Osteocyte (in vitro differentiated cells): ENCODE measurements around the gene DAPK1. TPM values are rescaled to one million over a fixed set of nuclear protein-coding genes. Genes with fewer than 3 reads are reported as not detected.

Experiments
- DNase-seq: peaks from one replicate; pipeline ENCODE4 v3.0.0; 2021; ENCODE audit warnings: mixed read lengths; ENCODE audit not compliant: unreplicated experiment; ENCODE audit errors: extremely low spot score
- H3K27ac Mint-ChIP-seq: one replicate; pipeline ENCODE4 v1.8.0; 2021; ENCODE audit warnings: mild to moderate bottlenecking, mixed read lengths; ENCODE audit not compliant: unreplicated experiment
- H3K27me3 Mint-ChIP-seq: one replicate; pipeline ENCODE4 v1.8.0; 2021; ENCODE audit warnings: mixed read lengths; ENCODE audit not compliant: unreplicated experiment
- H3K36me3 Mint-ChIP-seq: one replicate; pipeline ENCODE4 v1.8.0; 2021; ENCODE audit warnings: mixed read lengths; ENCODE audit not compliant: unreplicated experiment
- H3K4me1 Mint-ChIP-seq: one replicate; pipeline ENCODE4 v1.8.0; 2021; ENCODE audit warnings: mixed read lengths; ENCODE audit not compliant: unreplicated experiment
- H3K4me3 Mint-ChIP-seq: one replicate; pipeline ENCODE4 v1.8.0; 2021; ENCODE audit warnings: mild to moderate bottlenecking, moderate library complexity, mixed read lengths; ENCODE audit not compliant: unreplicated experiment
- H3K9me3 Mint-ChIP-seq: one replicate; pipeline ENCODE4 v1.8.0; 2021; ENCODE audit warnings: mixed read lengths; ENCODE audit not compliant: unreplicated experiment
- total RNA-seq: library from RNA; stranded (reverse); gene quantifications from 2 replicates; pipeline ENCODE4 v1.2.1, GENCODE V29; 2021
- TF ChIP-seq, protein P1 (sequence below): fragments of 200-600 bp; sonication (generic); IDR thresholded peaks from 2 replicates; pipeline ENCODE4 v1.5.0; 2021; ENCODE audit warnings: antibody characterized with exemption, mild to moderate bottlenecking, moderate library complexity

DAPK1 gene
- total RNA-seq, 1 donor from 2014 or later = 304 TPM

DNA sequence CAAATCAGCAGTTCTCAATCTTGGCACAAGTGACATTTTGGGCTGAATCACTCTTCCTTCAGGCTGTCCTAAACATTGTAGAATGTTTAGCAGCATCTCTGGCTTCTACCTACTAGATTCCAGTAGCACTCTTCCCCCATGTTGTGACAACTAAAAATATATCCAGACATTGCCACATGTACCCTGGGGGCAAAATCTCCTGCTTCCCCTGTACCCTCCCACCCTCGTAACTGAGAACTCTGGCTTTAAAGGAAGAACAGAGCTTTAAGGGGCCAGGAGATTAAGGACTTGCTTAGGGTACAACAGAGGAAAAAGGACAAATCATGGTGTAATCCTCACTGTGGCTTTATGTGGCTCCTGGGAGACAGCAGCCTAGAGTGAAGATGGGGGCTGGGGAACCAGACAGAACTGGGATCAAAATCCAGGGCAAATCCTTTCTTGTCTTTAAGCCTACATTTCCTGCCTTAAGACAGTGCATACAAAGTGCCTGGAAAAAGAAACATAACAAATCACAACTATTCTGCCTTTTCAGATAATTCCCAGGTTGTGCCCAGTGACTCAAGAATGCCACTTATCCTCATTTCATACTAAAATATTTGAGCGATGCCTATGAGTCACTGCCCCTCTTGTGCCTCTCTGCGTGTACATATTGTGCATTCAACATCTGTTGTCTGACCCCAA lies 109.3 kb downstream of the DAPK1 start:
- TF ChIP-seq, protein P1, sequence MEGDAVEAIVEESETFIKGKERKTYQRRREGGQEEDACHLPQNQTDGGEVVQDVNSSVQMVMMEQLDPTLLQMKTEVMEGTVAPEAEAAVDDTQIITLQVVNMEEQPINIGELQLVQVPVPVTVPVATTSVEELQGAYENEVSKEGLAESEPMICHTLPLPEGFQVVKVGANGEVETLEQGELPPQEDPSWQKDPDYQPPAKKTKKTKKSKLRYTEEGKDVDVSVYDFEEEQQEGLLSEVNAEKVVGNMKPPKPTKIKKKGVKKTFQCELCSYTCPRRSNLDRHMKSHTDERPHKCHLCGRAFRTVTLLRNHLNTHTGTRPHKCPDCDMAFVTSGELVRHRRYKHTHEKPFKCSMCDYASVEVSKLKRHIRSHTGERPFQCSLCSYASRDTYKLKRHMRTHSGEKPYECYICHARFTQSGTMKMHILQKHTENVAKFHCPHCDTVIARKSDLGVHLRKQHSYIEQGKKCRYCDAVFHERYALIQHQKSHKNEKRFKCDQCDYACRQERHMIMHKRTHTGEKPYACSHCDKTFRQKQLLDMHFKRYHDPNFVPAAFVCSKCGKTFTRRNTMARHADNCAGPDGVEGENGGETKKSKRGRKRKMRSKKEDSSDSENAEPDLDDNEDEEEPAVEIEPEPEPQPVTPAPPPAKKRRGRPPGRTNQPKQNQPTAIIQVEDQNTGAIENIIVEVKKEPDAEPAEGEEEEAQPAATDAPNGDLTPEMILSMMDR = no peak
- H3K27me3 Mint-ChIP-seq = no peaks in the 10 kb centered on the region
- H3K9me3 Mint-ChIP-seq = no peaks in the 10 kb centered on the region
- H3K4me1 Mint-ChIP-seq = peaks cover 95% of the 10 kb centered on the region
- H3K36me3 Mint-ChIP-seq = peaks cover 55% of the 10 kb centered on the region
- H3K4me3 Mint-ChIP-seq = peak overlapping the region; percentile 59
- peak overlapping the region; percentile 97 for H3K27ac Mint-ChIP-seq
- DNase-seq = no peak

DNA sequence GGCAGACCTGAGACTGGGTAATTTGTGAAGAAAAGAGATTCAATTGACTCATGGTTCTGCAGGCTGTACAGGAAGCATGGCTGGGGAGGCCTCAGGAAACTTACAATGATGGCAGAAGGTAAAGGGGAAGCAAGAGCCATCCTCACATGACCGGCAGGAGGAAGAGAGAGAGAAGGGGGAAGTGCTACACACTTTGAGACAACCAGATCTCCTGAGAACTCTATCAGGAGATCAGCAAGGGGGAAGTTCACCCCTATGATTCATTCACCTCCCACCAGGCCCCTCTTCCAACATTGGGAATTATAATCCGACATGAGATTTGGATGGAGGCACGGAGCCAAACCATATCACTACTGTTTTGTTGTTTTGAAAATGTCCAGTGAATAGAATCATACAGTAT lies 110.2 kb downstream of the DAPK1 start:
- DNase-seq = no peak
- Mint-ChIP-seq H3K27me3 (no peaks in the 10 kb centered on the region), H3K4me1 (peaks cover 97% of the 10 kb centered on the region), H3K9me3 (no peaks in the 10 kb centered on the region), H3K27ac (peak overlapping the region; percentile 97), H3K4me3 (no peak overlapping the region), H3K36me3 (peaks cover 63% of the 10 kb centered on the region)
- TF ChIP-seq, protein P1 = no peak

DNA sequence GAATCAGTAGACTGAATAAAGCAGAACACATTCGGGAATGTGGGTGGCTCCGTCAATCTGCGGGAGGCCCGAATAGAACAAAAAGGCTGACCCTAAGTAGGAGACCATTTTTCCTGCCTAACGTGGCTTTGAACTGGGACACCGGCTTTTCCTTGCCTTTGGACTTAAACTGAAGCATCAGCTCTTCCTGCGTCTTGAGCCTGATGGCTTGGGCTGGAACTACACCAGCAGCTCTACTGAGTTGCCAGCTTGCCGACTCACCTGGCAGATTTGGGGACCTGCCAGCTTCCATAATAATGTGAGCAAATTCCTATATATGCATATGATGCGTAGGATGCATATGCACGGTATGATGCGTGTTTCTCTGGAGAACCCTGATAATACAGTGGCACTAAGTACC lies 111.3 kb downstream of the DAPK1 start:
- no peak for DNase-seq
- Mint-ChIP-seq H3K36me3 (peaks cover 71% of the 10 kb centered on the region), H3K9me3 (no peaks in the 10 kb centered on the region), H3K4me1 (peaks cover 96% of the 10 kb centered on the region), H3K27me3 (no peaks in the 10 kb centered on the region), H3K27ac (peak overlapping the region; percentile 97), H3K4me3 (no peak overlapping the region)
- TF ChIP-seq, protein P1 = no peak

DNA sequence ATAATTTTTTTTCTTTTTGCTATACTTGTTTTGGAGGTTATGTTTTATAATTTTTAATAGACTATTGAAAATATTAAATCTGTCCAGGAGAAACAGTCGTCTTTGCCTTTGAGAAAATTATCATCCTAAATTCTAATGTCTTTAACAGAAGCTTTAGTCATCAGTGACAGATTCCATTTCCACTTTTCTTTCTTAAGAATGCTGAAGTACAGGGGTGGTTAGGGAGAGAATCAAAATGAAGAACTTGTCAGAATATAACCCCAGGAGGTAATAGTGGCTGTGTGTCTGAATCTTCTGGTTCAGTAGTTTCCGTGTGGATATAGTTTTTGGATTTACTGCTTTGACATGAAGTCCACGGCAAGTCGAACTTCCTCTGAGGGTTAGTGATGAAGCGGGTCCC lies 111.8 kb downstream of the DAPK1 start:
- Mint-ChIP-seq H3K27me3 (no peaks in the 10 kb centered on the region), H3K9me3 (no peaks in the 10 kb centered on the region), H3K4me1 (peaks cover 92% of the 10 kb centered on the region), H3K36me3 (peaks cover 74% of the 10 kb centered on the region), H3K4me3 (no peak overlapping the region), H3K27ac (peak overlapping the region; percentile 97)
- TF ChIP-seq, protein P1 = no peak
- no peak for DNase-seq

DNA sequence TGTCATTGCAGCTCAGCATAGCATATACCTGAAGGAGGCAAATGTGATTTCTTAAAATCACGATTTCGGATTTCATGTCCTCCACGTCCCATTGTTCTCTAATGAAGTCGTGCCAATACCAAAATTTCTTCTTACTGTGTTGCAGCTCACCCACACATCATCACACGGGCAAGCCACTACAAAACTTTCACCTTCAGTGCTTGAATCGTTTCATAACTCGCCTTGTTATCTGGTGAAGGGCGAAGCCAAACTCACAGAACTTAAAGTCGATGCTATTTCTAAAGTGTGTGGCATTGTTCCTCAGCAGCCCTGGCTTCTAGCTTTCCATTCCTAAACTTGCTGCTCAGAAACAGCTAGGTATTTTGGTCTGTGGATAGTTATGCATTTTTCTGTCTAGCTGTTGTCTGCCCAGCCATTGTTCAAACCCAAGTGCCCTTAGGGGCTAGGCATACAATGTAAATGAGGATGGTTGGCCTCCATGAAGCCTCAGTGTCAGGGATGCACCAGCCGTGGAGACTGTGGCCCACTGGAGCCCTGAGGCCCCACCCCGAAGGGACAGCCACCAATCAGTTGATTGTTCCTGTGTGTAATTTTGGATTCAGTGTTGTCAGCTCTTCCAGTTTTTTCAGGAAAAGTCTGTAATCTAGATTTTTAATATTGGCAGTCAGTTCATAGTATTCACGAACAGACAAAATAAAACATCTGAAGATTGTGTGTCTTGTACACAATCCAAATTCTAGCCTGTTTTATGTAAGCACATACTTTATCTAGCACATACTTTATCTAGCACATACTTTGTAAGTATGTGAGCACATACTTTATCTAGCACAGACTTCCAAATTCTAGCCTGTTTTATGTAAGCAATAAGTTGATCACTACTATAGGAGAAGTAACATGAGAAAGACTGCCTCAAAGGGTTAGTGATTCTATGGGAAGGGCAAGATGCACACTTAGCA lies 112.8 kb downstream of the DAPK1 start:
- Mint-ChIP-seq H3K36me3 (peaks cover 72% of the 10 kb centered on the region), H3K4me1 (peaks cover 87% of the 10 kb centered on the region), H3K27me3 (no peaks in the 10 kb centered on the region), H3K27ac (peak overlapping the region; percentile 97), H3K9me3 (no peaks in the 10 kb centered on the region), H3K4me3 (no peak overlapping the region)
- DNase-seq = no peak
- TF ChIP-seq, protein P1 = no peak
